SK-N-SH (cell line): ENCODE measurements around the gene TBL1X. TPM values are rescaled to one million over a fixed set of nuclear protein-coding genes. Genes with fewer than 3 reads are reported as not detected.

Experiments used
- CTCF ChIA-PET: fragments of 300-600, 350-600 bp; formaldehyde crosslinking; extraction: SDS; loops from one replicate; lab custom pipeline; 2021; lab: Yijun Ruan, JAX
- POLR2A ChIA-PET: fragments of 350-600 bp; sonication (Branson Sonifier 250); formaldehyde crosslinking; extraction: SDS; loops from one replicate; lab custom pipeline; 2020; ENCODE audit warnings: antibody characterized with exemption, inconsistent platforms; lab: Yijun Ruan, JAX
- DNase-seq: peaks from one replicate; pipeline ENCODE4 v3.0.0; 2012
- H2AFZ ChIP-seq: fragments of 200-600 bp; sonication (generic); 2 replicates; pipeline ENCODE4 v1.8.1; 2016; ENCODE audit warnings: antibody characterized with exemption, mild to moderate bottlenecking, low read depth
- H3F3A ChIP-seq: fragments of 200-600 bp; sonication (generic); replicated peaks from 2 replicates; pipeline ENCODE3; 2016; ENCODE audit warnings: antibody characterized with exemption, mild to moderate bottlenecking; ENCODE audit not compliant: insufficient read depth
- H3K27ac ChIP-seq, 2 experiments: fragments of 200-500 bp in 1 of 2; fragments of 200-600 bp in 1 of 2; sonication (Bioruptor generic) in 1 of 2; sonication (generic), shearing (Covaris generic) in 1 of 2; 2 replicates each; pipeline versions ENCODE4 v1.5.1 to v1.6.1; 2014 to 2016; ENCODE audit warnings: low read depth in 2 of 2, inconsistent platforms in 1 of 2, low read length in 1 of 2, mild to moderate bottlenecking in 1 of 2, mixed read lengths in 1 of 2
- H3K27me3 ChIP-seq: fragments of 200-600 bp; sonication (generic), shearing (Covaris generic); 2 replicates; pipeline ENCODE4 v1.6.1; 2016; ENCODE audit warnings: mixed run types; ENCODE audit not compliant: insufficient read depth
- H3K36me3 ChIP-seq, 2 experiments: fragments of 200-500 bp in 1 of 2; fragments of 200-600 bp in 1 of 2; sonication (Bioruptor generic) in 1 of 2; sonication (generic) in 1 of 2; replicated peaks in 1 of 2; 2 replicates each; pipeline versions ENCODE3 to v1.5.1; 2014 to 2016; ENCODE audit warnings: low read length in 1 of 2, mild to moderate bottlenecking in 1 of 2; ENCODE audit not compliant: insufficient read depth in 2 of 2, control insufficient read depth in 1 of 2
- H3K4me1 ChIP-seq, 2 experiments: fragments of 200-500 bp in 1 of 2; fragments of 200-600 bp in 1 of 2; sonication (Bioruptor generic) in 1 of 2; sonication (generic), shearing (Covaris generic) in 1 of 2; 2 replicates each; pipeline versions ENCODE4 v1.5.1 to v1.6.1; 2014 to 2016; ENCODE audit warnings: low read depth in 1 of 2, low read length in 1 of 2, mixed run types in 1 of 2; ENCODE audit not compliant: insufficient read depth in 2 of 2, control insufficient read depth in 1 of 2
- H3K4me2 ChIP-seq: fragments of 200-600 bp; sonication (generic), shearing (Covaris generic); 2 replicates; pipeline ENCODE4 v1.6.1; 2017; ENCODE audit warnings: mixed run types
- H3K4me3 ChIP-seq, 2 experiments: fragments of 200-500 bp in 1 of 2; fragments of 200-600 bp in 1 of 2; sonication (Bioruptor generic) in 1 of 2; sonication (generic), shearing (Covaris generic) in 1 of 2; 2 replicates each; pipeline versions ENCODE4 v1.5.1 to v1.8.1; 2014 to 2016; ENCODE audit warnings: low read depth in 2 of 2, inconsistent platforms in 1 of 2, low read length in 1 of 2, mild to moderate bottlenecking in 1 of 2, mixed read lengths in 1 of 2, moderate library complexity in 1 of 2
- H3K79me2 ChIP-seq: fragments of 200-600 bp; sonication (generic); 2 replicates; pipeline ENCODE4 v1.8.1; 2017; ENCODE audit warnings: mild to moderate bottlenecking; ENCODE audit not compliant: insufficient read depth
- H3K9ac ChIP-seq: fragments of 200-600 bp; sonication (generic); 2 replicates; pipeline ENCODE4 v1.6.1; 2017; ENCODE audit warnings: mixed run types
- H3K9me2 ChIP-seq: fragments of 200-600 bp; sonication (generic); 2 replicates; pipeline ENCODE4 v1.6.1; 2017; ENCODE audit warnings: mixed run types
- H3K9me3 ChIP-seq: fragments of 200-600 bp; sonication (generic); 2 replicates; pipeline ENCODE4 v1.6.1; 2017; ENCODE audit warnings: mixed run types, mild to moderate bottlenecking, moderate library complexity
- H4K20me1 ChIP-seq: fragments of 200-600 bp; sonication (generic); 2 replicates; pipeline ENCODE4 v1.6.1; 2017; ENCODE audit warnings: mild to moderate bottlenecking, mixed run types; ENCODE audit not compliant: insufficient read depth
- EP300 ChIP-seq, 2 experiments: IDR thresholded peaks; 2 replicates each; pipeline versions ENCODE4 v1.4.0 to v1.6.1; 2012; ENCODE audit warnings: borderline replicate concordance in 1 of 2, low read depth in 1 of 2, low read length in 1 of 2
- EZH2phosphoT487 ChIP-seq: fragments of 200-600 bp; sonication (generic); IDR thresholded peaks from 2 replicates; pipeline ENCODE4 v1.6.1; 2017; ENCODE audit warnings: low read depth, mixed run types, mild to moderate bottlenecking, antibody characterized with exemption, moderate library complexity, borderline replicate concordance
- GABPA ChIP-seq: IDR thresholded peaks from 2 replicates; pipeline ENCODE4 v1.4.0; 2012; ENCODE audit warnings: low read depth, mild to moderate bottlenecking
- GATA2 ChIP-seq: sonication (generic); formaldehyde crosslinking; IDR thresholded peaks from 2 replicates; pipeline ENCODE4 v1.5.0; 2020; ENCODE audit warnings: mild to moderate bottlenecking, missing genetic modification reagents
- JUND ChIP-seq: IDR thresholded peaks from 2 replicates; pipeline ENCODE4 v1.4.0; 2012
- MEF2A ChIP-seq: IDR thresholded peaks from 2 replicates; pipeline ENCODE4 v1.4.0; 2012; ENCODE audit warnings: low read depth, borderline replicate concordance
- MXI1 ChIP-seq: IDR thresholded peaks from 2 replicates; pipeline ENCODE4 v1.6.1; 2012; ENCODE audit warnings: mild to moderate bottlenecking, low read depth, low read length, improper control_type of control experiment
- NRF1 ChIP-seq: IDR thresholded peaks from 2 replicates; pipeline ENCODE4 v1.6.1; 2012; ENCODE audit warnings: low read depth, mild to moderate bottlenecking, low read length
- POLR2AphosphoS5 ChIP-seq: IDR thresholded peaks from 2 replicates; pipeline ENCODE4 v1.6.1; 2012; ENCODE audit warnings: low read depth, low read length
- RAD21 ChIP-seq: IDR thresholded peaks from 2 replicates; pipeline ENCODE4 v1.6.1; 2012; ENCODE audit warnings: mild to moderate bottlenecking, low read length
- RCOR1 ChIP-seq: fragments of 150-350 bp; IDR thresholded peaks from 2 replicates; pipeline ENCODE4 v1.6.1; 2017; ENCODE audit warnings: antibody characterized with exemption, low read length
- TCF12 ChIP-seq: IDR thresholded peaks from 2 replicates; pipeline ENCODE4 v1.4.0; 2012
- YY1 ChIP-seq: IDR thresholded peaks from 2 replicates; pipeline ENCODE4 v1.4.0; 2012; ENCODE audit warnings: low read depth, mild to moderate bottlenecking
- WGBS: methylation state at CpG from one replicate; pipeline ENCODE4 v1.1.6; 2017; ENCODE audit warnings: low lambda C conversion rate; 5-methylcytosine and 5-hydroxymethylcytosine counted together
- polyA plus RNA-seq, 3 experiments: library from polyadenylated mRNA; depleted of rRNA; stranded (reverse); fragments of >200 nt; gene quantifications; 2 replicates each; pipeline ENCODE4 v1.2.3, GENCODE V29; 2012
- TF ChIP-seq, protein P1 (sequence below): IDR thresholded peaks from 2 replicates; pipeline ENCODE4 v1.4.0; 2012; ENCODE audit warnings: low read depth, borderline replicate concordance
- TF ChIP-seq, protein P2 (sequence below): IDR thresholded peaks from 2 replicates; pipeline ENCODE4 v1.4.0; 2012; ENCODE audit warnings: low read depth, borderline replicate concordance

TBL1X gene
- polyA plus RNA-seq, 1 of the 3 experiments (the other 2 are of a cell fraction) = 10.6 TPM

DNA sequence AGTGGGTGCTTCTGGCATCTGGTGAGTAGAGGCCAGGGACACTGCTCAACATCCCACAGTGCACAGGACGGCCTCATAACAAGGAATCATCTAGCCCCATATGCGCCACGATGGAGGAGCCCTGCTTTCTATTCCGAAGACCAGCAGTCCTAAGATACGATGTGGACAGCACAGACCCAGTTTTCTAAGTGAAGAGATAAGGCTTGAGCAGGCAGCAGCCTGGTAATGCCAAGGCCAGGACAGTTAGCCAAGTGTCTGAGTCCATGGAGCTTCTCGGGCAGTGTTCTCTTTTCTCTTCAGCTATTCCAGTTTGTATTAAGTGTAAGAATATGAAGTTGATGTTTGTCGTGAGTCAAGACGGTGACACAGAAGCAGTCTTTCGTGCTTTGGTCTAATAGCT is 112.7 kb downstream of the TBL1X start:
- Histone ChIP-seq H3K9me2 (no peaks in the 10 kb centered on the region), H3K36me3 (no peaks in the 10 kb centered on the region), H3K9me3 (no peaks in the 10 kb centered on the region), H3K4me1 (peaks cover 0 to 17% of the 10 kb centered on the region in 2 experiments; a peak in 1 of 4 replicates), H3K79me2 (no peaks in the 10 kb centered on the region), H3K9ac (no peak overlapping the region), H3K27ac (no peak overlapping the region), H3F3A (no peaks in the 10 kb centered on the region), H3K4me3 (no peak overlapping the region), H2AFZ (no peak overlapping the region), H3K27me3 (no peaks in the 10 kb centered on the region; the same call in 1 of the 2 replicates), H4K20me1 (no peaks in the 10 kb centered on the region), H3K4me2 (no peak overlapping the region)
- DNase-seq = no peak
- ChIA-PET CTCF (interaction anchor here (1.1 kb wide), 1 partner anchor 43 kb away, joined by 3 read pairs; no protein-coding TSS in a partner anchor), POLR2A (no interaction called here)
- TF ChIP-seq RCOR1 = no peak
- no peak for TF ChIP-seq POLR2AphosphoS5
- TF ChIP-seq YY1 = no peak
- no peak for TF ChIP-seq GATA2 (CRISPR knock-in tag)
- TF ChIP-seq GABPA = no peak
- TF ChIP-seq NRF1 = no peak
- TF ChIP-seq TCF12 = no peak
- TF ChIP-seq, protein P1, sequence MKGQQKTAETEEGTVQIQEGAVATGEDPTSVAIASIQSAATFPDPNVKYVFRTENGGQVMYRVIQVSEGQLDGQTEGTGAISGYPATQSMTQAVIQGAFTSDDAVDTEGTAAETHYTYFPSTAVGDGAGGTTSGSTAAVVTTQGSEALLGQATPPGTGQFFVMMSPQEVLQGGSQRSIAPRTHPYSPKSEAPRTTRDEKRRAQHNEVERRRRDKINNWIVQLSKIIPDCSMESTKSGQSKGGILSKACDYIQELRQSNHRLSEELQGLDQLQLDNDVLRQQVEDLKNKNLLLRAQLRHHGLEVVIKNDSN = no peak
- TF ChIP-seq EZH2phosphoT487 = no peak
- no peak for TF ChIP-seq RAD21
- TF ChIP-seq JUND = no peak
- TF ChIP-seq, protein P2, sequence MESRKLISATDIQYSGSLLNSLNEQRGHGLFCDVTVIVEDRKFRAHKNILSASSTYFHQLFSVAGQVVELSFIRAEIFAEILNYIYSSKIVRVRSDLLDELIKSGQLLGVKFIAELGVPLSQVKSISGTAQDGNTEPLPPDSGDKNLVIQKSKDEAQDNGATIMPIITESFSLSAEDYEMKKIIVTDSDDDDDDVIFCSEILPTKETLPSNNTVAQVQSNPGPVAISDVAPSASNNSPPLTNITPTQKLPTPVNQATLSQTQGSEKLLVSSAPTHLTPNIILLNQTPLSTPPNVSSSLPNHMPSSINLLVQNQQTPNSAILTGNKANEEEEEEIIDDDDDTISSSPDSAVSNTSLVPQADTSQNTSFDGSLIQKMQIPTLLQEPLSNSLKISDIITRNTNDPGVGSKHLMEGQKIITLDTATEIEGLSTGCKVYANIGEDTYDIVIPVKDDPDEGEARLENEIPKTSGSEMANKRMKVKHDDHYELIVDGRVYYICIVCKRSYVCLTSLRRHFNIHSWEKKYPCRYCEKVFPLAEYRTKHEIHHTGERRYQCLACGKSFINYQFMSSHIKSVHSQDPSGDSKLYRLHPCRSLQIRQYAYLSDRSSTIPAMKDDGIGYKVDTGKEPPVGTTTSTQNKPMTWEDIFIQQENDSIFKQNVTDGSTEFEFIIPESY = no peak
- TF ChIP-seq MXI1 = no peak
- TF ChIP-seq EP300 (IDR thresholded peaks at IDR 0.05; ENCODE audit: borderline replicate concordance in 1 of 2, low read depth in 1 of 2, low read length in 1 of 2) = no peak
- 45% methylated on average over 7 of the region's 9 CpGs for WGBS

DNA sequence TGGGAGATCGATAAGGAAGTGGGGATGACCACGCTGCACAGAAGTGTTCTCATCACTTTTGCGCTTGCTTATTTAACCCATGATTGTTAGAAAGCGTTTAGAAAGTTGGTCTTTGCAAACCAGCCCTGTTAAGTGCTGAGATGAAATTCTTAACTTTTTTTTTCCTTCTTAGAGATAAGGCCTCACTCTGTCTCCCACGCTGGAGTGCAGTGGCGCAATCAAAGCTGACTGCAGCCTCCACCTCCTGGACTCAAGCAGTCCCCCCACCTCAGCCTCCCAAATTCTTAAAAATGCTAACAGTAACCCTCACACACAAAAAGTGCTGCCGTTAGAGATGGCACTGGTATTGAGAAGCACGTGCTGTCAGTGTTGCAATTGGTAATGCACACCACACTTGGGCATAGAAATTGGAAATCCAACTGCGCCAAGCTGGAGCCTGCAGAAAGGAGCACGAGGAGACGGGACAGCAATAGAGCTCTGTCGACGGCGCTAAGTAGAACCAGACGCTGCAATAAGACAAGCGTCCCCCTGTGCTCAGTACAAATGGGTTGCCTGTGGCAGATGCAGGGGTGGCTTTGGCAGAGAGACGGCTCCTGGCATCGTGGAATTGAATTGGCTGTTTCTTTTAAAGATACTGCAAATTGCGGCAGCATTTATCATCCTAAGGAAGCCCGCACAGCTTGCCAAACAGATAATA is 113.4 kb downstream of the TBL1X start:
- WGBS = 35% methylated on average over 20 of the region's 20 CpGs
- H3K4me3 ChIP-seq = no peak overlapping the region
- no peaks in the 10 kb centered on the region for H3K9me3 ChIP-seq

More for the DNA sequence above, 113.4 kb downstream of the TBL1X start:
- Histone ChIP-seq H3K4me1 (peaks cover 0 to 17% of the 10 kb centered on the region in 2 experiments; a peak in 1 of 4 replicates), H3K9me2 (no peaks in the 10 kb centered on the region), H4K20me1 (no peaks in the 10 kb centered on the region), H3K9ac (no peak overlapping the region), H3K4me2 (no peak overlapping the region), H3F3A (no peaks in the 10 kb centered on the region), H3K79me2 (no peaks in the 10 kb centered on the region), H3K36me3 (no peaks in the 10 kb centered on the region), H3K27ac (peak overlapping the region in 1 of 2 experiments; percentile 30; a peak in 1 of 4 replicates), H3K27me3 (no peaks in the 10 kb centered on the region; the same call in 1 of the 2 replicates), H2AFZ (no peak overlapping the region)
- TF ChIP-seq GATA2 (CRISPR knock-in tag) (peak; percentile 28; the same call in 1 of the 2 replicates), MEF2A (no peak), MXI1 (peak; percentile 62; the same call in 1 of the 2 replicates)
- CTCF ChIA-PET = interaction anchor here (1.1 to 1.2 kb wide), 2 partner anchors 43 to 50 kb away, joined by 3 read pairs; no protein-coding TSS in a partner anchor
- POLR2A ChIA-PET = no interaction called here
- DNase-seq = peak; percentile 58
